GM12873 (cell line): ENCODE data around the gene KRTAP10-5.

ENCODE experiments used
- TF ChIP-seq, protein P1 (sequence below): IDR thresholded peaks from 2 replicates; pipeline ENCODE4 v1.5.1; 2012; ENCODE audit warnings: low read depth, mild to moderate bottlenecking, moderate library complexity, low read length, control low read depth; ENCODE audit not compliant: insufficient read depth; ENCODE audit errors: missing control alignments

The KRTAP10-5 gene

DNA sequence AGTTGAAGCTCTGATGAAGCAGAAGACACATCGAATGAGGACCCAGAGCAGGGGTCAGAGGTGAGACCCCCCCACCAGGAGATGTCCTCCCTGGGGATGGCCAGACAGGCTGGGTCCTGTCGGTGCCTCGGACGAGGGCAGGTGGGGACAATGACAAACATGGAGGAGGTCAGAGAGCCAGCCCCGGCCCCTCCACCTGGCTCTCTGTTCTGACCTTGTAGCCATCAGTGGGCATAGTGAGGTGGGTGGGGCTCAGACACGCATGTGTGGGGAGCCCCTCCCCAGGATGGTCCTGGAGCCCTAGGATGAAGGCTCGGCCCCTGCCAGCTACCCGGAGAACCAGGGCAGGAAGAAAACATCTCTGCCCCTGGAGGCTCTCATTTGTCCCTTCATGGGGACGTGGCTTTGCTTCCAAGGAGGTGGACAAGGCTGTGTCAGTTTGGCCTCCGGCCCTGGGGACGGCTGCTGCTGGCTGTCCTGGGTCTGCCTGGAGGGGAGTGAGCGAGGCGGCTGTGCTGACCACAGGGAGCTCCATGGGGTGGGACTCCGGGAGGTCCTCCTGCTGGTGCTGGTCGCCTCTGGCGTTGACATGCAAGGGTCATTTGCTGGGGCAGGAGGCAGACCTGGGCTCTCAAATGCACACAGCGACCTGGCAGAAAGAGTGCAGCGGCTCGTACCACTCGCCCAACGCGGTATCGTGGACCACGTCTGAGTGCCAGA, 9.3 kb upstream of the KRTAP10-5 start:
- TF ChIP-seq, protein P1, sequence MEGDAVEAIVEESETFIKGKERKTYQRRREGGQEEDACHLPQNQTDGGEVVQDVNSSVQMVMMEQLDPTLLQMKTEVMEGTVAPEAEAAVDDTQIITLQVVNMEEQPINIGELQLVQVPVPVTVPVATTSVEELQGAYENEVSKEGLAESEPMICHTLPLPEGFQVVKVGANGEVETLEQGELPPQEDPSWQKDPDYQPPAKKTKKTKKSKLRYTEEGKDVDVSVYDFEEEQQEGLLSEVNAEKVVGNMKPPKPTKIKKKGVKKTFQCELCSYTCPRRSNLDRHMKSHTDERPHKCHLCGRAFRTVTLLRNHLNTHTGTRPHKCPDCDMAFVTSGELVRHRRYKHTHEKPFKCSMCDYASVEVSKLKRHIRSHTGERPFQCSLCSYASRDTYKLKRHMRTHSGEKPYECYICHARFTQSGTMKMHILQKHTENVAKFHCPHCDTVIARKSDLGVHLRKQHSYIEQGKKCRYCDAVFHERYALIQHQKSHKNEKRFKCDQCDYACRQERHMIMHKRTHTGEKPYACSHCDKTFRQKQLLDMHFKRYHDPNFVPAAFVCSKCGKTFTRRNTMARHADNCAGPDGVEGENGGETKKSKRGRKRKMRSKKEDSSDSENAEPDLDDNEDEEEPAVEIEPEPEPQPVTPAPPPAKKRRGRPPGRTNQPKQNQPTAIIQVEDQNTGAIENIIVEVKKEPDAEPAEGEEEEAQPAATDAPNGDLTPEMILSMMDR: no peak

DNA sequence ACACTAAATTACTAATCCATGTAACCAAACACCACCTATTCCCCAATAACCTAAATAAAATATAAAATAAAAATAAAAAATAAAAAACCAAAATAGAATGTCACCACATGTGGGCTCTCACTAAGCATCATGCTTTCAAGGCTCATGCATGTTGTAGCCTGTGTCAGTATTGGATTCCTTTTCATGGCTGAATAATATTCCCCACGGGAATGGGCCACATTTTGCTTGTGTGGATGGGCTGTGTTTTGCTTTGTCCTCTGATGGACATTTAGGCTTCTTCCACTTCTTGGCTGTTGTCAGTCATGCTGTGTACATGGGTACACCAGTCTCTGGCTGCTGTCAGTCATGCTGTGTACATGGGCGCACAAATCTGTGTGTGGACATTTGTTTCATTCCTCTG, 8.7 kb upstream of the KRTAP10-5 start:
- TF ChIP-seq, protein P1: no peak

DNA sequence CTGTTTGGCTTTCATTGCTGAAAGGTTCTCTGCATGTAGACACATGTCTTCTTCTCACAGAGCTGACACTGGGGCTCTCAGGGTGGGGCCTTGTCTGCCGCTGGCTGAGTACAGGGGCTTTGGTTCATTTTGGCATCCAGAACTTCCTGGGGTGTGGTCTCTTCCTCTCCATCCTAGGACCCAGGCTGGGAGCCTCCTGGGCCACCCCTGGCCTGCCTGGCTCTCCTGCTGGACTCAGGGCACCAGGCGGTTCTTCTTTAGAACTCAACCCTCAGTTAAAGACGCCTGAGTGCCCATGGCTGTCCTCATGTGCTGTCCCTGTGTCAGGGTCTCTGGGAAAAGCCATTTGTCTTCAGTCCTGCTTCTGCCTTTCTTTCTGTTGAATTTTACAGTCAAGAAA, 5.5 kb upstream of the KRTAP10-5 start:
- TF ChIP-seq, protein P1: no peak

DNA sequence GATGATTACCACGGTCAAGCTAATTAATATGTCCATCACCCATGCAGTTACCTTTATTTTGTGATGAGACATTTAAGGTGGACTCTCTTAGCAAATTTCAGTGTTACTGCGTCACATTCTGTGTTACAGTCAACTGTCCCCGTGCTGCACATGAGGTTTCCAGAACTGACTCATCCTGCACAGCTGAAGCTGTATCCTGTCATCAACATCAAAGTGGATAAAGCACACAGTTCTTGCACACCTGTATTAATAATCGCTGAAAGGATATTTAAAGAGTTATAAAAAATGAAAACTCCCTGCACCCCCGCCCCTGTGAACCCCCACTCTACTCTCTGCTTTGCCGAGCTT, 3.4 kb upstream of the KRTAP10-5 start:
- TF ChIP-seq, protein P1: no peak

DNA sequence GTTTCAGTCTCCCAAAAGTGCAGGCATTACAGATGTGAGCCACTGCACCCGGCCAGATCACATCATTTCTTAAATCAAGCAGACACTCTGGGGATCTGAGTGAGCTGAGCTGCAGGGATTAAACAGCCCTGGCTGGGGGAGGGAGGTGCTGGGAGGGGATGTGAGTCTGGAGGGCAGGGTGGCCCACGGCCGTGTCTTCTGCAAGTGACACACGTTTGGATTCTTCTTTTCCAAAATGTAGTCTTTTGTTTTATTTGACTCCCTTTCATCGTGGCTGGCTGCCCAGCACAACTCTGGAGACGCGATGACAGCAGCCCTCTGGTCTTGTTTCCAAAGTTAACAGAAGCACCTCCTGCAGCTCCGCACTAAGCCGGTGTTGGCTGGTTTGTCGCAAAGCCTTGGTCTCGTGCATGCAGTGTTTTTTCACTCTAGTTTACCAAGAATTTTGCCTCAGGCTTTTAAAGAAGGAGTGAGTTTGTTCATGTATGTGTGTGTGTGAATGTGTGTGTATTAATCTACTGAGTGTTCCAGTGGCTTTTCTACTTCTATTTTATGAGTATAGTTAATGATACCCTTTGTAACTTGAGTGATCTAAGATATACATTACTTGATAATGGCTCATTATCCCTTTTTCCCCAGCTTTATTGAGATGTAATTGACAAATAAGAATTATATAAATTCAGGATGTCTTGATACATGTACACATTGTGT, 2.8 kb upstream of the KRTAP10-5 start:
- TF ChIP-seq, protein P1: no peak

DNA sequence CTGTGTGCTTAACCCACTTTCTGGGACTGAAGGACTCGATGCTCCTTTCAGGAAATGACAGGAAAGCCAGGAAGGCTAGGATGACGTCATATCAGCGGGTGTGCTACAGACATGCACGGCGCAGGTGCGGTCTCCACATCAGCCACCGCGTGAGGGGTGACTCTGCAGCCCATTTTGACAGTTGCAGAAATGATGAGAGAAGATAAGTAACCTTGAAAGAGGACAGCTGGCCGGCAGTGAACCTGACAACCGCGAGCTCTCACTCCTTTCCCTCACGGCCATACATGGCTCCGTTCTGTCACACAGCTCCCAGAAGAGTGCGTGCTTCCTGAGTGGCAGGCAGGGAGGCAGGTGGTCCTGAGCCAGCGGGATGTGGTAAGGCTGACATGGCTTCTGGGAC, 1.7 kb upstream of the KRTAP10-5 start:
- TF ChIP-seq, protein P1: no peak

DNA sequence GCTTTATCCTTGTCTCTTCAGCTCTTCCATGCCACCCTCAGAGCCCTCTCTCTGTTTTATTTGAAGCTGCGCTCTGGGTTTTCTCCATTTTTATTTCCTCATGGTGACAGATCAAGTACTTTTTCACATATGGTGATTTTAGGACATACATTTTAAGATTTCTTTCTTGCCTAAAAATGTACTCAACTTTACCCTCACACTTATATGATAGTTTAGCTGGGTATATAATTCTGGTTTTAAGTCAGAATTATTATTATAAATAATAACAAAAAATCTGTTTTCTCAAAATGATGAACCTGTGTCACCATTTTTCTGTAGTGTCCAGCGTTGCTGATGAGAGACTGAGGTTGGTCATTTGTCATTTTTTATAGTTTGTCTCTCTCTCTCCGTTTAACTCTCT, 754 bp upstream of the KRTAP10-5 start:
- TF ChIP-seq, protein P1: no peak
